ENCODE results near the gene ST3GAL3.

Gene ST3GAL3

DNA sequence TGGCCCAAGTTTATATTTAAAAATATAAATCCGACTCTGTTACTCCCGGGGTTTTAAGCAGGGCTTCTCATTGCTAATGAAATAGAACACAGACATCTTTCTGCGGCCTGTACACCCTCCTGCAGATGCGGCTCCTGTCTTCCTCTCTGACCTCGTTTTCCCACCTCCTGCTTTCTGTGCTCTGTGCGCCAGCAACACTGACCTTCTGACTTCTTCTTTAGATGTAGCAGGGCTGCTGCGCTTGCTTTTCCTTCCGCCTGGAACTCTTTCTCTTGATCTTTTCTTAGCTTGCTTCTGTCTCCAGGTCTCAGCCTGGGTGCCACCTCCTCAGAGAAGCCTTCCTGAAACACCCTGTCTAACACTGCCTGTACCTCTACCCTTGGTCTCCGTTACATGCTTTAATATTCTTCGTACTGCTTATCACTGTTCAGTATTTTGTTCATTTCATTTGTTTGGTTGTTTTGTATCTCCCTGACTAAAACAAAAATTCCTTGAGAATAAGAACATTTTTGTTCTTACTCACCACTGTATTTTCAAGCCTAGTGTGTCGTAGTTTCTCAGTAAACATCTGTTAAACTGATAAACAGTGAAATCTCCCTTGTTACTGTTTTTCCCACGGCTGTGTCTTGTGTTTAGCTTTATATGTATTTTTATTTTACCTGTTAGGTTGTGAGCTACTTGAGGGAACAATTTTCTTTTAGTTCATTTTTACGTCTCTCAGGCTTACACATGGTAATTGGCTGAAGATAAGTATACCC lies 79.0 kb downstream of the ST3GAL3 start:
- no peak for DNase-seq (ENCODE audit: low read depth in 4 of 4, low spot score in 1 of 4)

DNA sequence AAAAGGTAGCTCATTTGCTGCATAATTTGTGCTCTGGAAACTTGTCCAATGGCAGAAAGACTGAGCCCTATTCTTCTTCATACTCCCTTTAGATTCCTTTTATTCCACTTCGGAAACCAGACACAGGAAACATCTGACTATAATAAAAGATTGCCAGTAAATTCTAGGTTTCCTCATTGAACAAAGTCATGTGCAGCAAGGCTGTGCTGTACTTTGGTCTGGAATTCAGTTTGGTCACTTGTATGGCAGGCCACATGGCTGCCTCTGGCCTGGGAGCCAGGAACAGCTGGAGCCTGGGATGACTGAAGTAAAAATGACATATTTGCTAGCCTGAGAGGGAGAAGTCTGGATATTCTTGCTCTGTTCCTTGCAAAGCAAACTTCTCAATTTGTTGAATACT lies 79.6 kb downstream of the ST3GAL3 start:
- DNase-seq (ENCODE audit: low read depth in 4 of 4, low spot score in 1 of 4) = no peak

DNA sequence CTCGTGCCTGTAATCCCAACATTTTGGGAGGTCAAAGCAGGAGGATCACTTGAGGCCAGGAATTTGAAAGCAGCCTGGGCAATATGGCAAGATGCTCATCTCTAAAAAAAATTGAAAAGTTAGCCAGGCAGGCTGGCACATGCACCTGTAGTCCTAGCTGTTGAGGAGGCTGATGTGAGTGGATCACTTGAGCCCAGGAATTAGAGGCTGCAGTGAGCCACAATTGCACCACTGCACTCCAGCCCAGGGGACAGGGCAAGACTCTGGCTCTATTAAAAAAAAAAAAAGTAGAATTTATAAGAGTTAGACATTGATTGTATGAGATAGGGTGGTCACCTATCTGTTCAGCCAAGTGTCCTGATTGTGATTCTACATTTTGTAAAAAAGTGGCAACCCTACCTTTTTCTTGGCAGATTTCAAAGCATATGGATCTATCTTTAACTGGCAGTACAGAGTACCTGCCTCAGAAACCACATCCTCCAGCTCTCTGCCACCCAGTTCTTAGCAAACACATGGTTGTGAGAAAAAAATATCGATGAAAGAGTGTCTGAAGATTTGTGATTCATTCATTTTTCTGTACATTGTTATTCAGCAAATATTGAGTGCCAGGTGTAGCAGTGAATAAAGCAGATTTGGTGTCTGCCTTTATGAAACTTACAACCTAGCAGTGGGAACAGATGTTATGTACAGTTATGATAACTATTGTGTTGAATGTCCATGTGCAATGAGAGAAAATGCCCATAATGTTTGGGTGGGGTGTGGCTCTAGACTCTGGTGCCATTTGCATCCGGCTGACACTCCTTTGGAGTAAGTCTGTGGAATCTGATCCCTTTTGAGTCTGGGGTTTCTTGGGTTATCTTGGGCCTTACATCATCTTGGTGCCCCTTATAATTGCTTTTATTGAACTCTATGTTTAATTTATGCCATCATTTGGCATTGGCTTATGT lies 82.5 kb downstream of the ST3GAL3 start:
- DNase-seq (ENCODE audit: low read depth in 4 of 4, low spot score in 1 of 4) = no peak

DNA sequence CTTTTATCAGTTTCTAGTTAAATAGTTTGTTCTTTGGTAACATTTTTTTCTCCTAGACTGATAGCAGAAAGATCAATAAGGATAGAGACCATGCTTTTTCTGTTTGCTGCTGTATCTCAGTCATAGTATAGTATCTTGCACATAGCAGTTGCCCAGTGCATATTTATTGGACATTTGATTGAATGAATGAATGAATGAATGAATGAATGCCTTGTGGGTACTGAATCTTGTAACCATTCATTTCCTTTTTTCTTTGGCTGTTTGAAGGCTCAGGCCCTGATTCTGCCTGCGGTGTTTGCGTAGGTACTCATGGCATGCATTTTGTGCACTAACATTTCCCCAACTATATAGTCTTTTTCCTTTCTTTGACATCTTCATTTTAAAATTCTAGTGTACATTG lies 83.9 kb downstream of the ST3GAL3 start:
- DNase-seq (ENCODE audit: low read depth in 4 of 4, low spot score in 1 of 4) = no peak

DNA sequence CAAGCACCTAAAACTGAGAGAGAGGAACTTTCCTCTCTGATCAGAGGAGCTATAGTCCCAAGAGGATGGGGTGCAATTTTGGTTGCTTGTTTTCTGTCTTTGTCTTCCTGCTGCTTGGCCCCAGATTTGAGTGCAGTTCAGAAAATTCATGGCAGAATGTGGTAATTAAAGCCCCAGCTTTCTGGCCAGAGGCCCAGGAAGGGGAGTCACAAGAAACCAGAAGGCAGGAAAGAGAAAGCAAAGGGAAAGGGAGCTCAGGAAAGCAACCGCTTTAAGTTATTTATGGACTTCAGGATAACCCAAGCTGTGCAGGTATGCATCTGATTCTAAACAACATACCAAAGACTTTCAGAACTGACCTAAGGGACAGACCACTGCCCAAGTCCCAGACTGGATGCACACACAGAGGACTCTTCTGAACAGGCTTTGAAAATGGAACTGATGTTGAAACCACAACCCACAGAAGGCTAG lies 88.8 kb downstream of the ST3GAL3 start:
- no peak for DNase-seq (ENCODE audit: low read depth in 4 of 4, low spot score in 1 of 4)

DNA sequence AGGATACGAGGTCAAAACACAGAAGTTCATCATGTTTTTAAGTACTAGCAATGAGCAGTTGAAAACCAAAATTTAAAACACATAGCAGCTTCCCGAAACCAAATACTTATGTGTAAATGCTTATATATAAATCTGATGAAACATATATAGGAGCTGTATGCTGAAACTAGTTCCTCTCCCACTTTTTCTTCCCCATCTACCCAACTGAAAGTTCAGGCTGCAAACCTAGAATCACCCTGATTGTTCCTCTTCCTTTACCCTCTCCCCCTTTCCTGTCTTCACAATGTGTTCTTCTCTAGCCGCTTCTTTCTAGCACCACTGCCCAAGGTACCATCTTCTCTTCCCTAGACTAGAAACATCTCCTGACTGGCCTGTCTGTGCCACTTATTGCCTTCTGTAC lies 90.6 kb downstream of the ST3GAL3 start:
- no peak for DNase-seq (ENCODE audit: low read depth in 4 of 4, low spot score in 1 of 4)

DNA sequence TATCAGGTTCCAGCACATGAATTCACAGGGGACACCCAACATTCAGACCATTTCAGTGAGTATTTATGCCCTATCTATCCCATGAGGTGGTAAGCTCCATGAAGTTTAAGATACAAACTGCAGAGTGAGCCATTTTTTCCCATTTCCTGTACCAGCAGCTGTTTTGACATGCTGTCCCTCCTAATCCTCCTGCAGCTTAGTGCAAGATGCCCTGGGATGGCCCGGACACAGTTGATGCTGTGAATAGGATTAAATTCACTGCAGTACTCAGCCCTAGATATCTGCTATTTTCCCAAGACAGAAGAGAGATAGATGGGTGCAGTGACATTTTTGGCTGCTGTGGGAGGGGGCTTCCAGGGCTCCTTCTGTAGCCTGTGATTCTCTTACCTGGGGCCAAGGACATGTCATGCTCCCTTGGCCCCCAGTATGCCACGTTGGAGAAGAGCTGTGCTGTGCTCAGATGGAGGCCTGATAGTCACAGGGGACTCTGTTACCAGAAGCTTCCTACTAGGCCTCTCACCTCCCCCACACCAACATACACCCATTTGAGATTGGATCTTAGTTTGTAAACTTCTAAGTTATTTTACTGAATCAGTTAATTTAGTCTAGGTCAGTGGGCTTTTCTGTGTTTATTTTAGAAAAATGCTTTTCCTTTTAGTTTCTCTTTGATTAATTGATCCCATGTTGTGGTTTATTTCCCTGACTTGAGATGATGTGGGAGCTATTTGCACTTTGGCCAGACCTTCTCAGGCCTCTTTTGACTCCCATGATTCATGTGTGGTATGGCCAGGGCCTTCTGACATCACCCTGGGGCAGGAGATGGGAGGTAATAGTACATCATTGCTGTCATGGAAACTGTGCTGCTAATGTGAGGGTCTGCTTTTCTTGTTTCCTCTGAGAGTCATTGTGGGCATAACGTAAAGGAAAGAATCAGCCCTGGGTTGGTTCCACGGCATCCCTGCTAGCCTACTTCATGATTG lies 92.6 kb downstream of the ST3GAL3 start:
- DNase-seq (ENCODE audit: low read depth in 4 of 4, low spot score in 1 of 4) = no peak

DNA sequence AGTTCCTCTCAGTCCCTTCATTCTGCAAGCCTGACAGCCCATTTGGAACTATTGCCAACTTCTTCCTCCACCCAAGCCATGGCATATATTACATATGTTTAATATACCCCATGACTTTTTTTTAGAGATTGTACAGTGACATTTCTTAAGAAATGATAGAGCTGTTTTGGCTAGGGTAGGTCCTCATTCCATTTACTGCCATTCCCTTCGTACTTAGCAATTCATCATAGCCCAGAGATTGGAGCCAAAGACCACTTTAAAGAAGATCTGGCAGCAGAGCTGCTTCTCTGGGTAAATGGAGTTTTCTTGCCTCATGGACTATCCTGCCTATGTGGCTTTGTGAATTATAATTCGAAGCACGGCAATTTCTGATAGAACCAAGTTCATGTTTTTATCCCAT lies 93.4 kb downstream of the ST3GAL3 start:
- no peak for DNase-seq (ENCODE audit: low read depth in 4 of 4, low spot score in 1 of 4)

DNA sequence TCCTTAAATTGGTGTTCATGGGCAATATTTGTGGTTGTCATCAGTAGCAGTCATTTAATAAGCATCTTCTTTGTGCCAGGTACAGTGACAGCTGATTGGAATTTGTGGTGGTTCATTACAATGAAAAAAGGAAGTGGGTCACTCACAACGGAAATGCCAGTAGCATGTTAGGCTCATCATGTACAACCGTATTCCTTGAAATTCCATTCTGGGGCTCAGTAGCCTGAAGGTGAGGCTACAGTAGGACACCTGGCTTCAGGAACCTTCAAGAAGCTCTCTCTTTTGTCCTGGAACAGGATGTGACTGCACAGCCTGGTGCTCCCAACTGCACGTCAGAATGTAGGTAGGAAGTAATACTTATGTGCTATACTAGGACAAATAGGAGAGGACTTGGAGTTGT lies 93.9 kb downstream of the ST3GAL3 start:
- no peak for DNase-seq (ENCODE audit: low read depth in 4 of 4, low spot score in 1 of 4)

DNA sequence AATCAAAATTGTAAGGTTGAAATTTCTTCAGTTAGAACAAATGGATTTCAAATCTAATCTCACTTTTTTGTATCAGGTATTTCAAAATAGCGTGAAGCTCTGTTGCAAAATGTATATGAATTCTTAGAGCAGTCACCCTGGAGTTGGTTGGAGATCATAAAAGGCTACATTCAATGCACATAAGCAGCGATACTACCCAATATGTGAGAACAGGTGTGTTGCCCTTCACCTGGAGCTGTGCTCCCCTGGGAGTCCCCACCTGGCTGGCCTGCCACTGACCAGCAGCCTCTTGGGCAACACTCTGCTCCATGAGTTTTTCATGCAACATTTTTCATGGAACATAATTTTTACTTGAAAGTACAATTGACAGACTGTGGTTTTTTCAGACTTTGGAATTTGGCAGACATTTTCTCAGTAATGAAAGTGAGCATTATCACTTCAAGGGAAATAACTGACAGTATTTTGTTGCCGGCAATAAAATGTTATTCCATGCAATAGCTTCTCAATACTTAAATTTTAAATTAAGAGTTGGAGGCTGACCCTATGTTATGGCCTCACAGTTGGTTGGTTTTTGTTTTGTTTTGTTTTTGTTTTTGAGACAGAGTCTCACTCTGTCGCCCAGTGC lies 95.1 kb downstream of the ST3GAL3 start:
- no peak for DNase-seq (ENCODE audit: low read depth in 4 of 4, low spot score in 1 of 4)

DNA sequence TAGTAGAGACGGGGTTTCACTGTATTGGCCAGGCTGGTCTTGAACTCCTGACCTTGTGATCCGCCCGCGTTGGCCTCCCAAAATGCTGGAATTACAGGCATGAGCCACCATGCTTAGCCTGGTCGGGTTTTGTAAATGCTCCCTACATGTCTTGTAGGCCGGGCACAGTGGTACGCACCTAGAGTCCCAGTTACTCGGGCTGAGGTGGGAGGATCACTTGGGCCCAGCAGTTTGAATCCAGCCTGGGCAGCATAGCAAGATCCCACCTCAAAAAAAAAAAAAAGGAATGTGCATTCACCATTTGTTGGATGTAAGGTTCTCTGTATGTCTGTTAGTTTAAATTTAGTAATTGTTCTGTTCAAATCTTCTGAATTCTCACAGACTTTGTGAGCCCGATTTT lies 95.8 kb downstream of the ST3GAL3 start:
- DNase-seq (ENCODE audit: low read depth in 4 of 4, low spot score in 1 of 4) = no peak

DNA sequence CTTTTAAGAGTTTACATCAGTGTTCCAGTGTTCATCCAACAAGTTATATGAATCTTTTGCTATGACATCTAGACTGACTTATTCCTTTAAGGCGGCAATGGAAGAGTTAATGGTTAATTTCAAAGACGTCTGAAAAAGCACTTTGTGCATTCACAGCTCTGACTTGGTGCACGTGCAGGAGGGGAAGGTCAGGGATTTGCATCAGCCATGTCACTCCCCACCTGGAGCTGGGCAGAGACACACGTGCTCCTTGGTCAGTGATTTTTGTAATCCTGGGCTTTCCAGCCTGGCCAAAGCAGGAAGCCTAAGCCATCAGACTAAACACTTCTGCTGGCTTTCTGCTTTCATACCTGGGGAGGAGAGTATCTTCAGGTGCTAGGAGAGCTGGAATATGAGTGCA lies 96.3 kb downstream of the ST3GAL3 start:
- no peak for DNase-seq (ENCODE audit: low read depth in 4 of 4, low spot score in 1 of 4)

DNA sequence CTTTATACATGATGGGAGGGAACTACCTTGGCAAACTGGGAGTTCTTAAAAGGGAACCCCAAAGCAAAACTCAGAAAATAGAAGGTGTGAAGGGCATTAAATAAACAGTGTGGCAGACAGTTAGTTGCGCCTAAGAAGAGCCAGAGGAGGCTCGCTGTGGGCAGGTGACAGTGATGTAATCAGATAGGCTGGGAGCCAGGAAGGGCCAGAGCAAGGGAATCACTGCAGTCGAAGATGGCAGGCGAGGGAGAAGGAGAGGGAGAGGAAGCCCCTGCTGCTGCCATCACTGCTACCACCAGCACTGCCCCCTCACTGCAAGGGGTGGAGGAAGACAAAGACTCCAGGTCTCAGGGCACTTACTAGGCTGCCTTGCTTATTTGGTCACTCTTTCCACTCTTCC lies 97.2 kb downstream of the ST3GAL3 start:
- no peak for DNase-seq (ENCODE audit: low read depth in 4 of 4, low spot score in 1 of 4)

DNA sequence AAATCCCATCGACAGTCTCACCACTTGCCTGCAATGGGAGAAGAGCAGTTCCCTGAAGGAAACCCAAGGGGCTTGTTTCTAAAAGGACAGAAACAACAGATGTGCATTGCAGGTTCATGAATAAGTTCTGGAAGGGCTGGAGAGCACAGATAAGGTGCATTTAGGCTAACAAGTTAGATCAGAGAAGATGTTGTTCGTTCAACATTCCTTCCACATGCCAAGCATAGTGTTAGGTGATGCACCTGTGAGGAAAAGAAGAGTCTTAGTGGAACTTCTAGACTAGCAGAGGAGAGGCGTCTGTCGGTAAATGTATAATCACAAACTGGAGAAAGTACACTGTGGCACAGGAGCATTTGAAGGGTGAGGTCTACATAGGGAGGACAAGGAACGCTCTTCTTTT lies 98.0 kb downstream of the ST3GAL3 start:
- no peak for DNase-seq (ENCODE audit: low read depth in 4 of 4, low spot score in 1 of 4)

DNA sequence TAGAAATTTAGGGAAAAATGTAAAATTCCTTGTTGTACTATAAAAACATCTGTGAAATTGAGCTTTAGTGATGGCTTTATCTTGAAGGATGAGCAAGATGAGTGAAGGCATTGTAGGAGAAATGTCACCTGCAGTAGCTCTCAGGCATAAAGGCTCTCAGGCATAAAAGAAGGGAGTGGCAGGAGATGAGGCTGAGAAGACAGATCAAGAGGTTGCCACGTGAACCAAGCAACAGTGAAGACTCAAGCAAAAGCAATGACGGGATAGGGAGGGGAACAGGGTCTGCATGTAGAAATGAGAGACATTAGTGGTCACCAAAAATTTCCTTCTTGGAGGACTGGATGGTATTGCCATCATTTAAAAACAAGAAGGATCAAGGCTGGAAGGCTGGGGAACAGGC lies 98.8 kb downstream of the ST3GAL3 start:
- no peak for DNase-seq (ENCODE audit: low read depth in 4 of 4, low spot score in 1 of 4)

DNA sequence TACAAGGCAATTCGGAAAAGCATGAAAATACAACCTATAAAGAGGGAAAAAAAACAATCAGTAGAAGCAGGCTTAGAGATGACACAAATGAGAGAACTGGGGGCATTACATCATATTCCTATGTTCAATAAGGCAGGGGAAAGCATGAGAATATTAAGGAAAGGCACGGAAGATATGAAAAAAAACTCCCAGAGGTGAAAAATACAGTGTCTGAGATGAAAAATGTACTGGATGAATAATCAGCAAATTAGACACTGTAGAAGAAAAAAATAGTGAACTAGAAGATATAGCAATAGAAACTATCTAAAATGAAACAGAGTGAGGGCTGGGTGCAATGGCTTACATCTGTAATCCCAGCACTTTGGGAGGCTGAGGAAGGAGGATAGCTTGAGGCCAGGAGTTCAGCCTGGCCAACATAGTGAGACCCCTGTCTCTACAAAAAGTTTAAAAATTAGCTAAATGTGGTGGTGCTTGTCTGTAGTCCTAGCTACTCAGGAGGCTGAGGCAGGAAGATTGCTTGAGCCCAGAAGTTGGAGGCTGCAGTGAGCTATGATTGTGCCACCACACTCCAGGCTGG lies 101.8 kb downstream of the ST3GAL3 start:
- no peak for DNase-seq (ENCODE audit: low read depth in 4 of 4, low spot score in 1 of 4)

DNA sequence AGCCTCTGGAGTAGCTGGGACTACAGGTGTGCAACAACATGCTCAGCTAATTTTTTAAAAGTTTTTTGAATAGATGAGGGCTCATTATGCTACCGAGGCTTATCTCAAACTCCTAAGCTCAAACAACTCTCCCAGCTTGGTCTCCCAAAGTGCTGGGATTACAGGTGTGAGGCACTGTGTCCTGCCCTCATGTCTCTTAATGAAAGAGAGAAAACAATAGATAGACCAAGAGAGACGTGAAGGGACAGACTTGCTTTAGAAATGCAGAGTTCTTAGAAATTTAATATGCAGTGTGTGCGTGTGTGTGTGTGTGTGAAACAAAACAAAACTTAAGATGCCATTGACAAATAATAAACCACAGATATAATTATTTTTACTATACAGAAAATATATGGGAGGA lies 105.2 kb downstream of the ST3GAL3 start:
- no peak for DNase-seq (ENCODE audit: low read depth in 4 of 4, low spot score in 1 of 4)

DNA sequence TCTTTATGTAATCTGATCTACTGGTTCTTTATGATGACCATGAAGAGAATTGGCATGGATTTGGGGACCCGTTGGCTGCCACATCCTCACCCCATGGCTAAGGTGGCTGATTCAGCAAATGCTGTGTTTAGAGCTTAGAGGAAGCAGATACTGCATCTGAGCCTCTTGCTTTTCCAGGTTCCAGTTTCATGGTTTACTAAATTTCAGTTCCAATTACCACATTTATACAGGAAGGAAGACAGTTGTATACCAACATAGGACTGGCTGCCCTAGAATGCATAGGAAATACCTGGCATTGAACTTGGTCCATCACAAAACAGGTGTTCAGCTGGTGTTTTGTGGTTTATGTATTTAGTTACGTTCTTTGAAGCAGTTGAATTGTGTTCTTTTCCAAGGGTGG lies 107.1 kb downstream of the ST3GAL3 start:
- DNase-seq (ENCODE audit: low read depth in 4 of 4, low spot score in 1 of 4) = no peak

DNA sequence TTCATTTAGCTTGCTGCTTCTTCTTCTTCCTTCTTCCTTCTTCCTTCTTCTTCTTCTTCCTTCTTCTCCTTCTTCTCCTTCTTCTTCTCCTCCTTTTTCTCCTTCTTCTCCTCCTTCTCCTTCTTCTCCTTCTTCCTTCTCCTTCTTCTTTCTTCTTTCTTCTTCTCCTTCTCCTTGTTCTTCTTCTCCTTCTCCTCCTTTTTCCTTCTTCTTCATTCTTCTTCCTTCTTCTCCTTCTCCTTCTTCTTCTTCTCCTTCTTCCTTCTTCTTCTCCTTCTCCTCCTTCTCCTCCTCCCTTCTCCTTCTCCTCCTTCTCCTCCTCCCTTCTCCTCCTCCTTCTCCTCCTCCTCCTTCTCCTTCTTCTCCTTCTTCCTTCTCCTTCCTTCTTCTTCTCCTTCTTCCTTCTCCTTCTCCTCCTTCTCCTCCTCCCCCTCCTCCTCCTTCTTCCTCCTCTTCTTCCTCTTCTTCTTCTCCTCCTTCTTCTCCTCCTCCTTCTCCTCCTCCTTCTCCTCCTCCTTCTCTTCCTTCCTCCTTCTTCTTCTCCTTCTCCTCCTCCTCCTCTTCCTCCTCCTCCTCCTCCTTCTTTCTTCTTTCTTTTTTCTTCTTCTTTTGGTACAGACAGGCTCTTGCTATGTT lies 110.1 kb downstream of the ST3GAL3 start:
- DNase-seq (ENCODE audit: low read depth in 4 of 4, low spot score in 1 of 4) = no peak

DNA sequence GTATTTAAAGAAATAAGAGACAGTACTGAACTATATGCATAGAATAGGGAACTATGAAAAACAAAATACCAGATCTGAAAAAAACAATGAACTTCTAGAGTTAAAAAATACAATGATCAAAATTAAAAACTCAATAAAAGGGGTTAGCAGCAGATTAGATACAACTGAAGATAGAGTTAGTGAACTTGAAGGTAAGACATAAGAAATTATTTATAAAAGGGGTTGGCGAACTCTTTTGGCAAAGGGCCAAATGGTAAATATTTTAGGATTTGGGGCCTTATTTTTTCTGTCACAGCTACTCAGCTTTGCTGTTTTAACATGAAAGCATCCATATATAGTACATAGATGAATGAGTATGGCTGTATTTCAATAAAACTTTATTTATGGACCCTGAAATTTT lies 111.4 kb downstream of the ST3GAL3 start:
- DNase-seq (ENCODE audit: low read depth in 4 of 4, low spot score in 1 of 4) = no peak

Data from stimulated activated CD4-positive, alpha-beta T cell treated with anti-CD3 and anti-CD28 coated beads, Interleukin-1b, Interleukin-23, amount 100 ng/mL, for 24 hours (primary cell).